Thyroid gland (tissue), 4 donors: ENCODE data around the gene KCNA5. TPM values are rescaled to one million over a fixed set of nuclear protein-coding genes. Genes with fewer than 3 reads are reported as not detected.

Source experiments
- DNase-seq, 2 donors: peaks; one replicate each; pipeline ENCODE4 v3.0.0-alpha.2; 2019
- H3K27ac ChIP-seq, 3 donors: fragments of 200-600 bp; sonication (generic); 1 replicate in 2 of 3; 2 replicates in 1 of 3; pipeline ENCODE4 v1.5.1; 2016 to 2019; ENCODE audit warnings: mild to moderate bottlenecking in 1 of 3, moderate library complexity in 1 of 3
- H3K27me3 ChIP-seq: fragments of 200-600 bp; sonication (generic); one replicate; pipeline ENCODE4 v1.5.1; 2019
- H3K36me3 ChIP-seq, 2 donors: fragments of 200-600 bp; sonication (generic); one replicate each; pipeline ENCODE4 v1.5.1; 2016 to 2019
- H3K4me1 ChIP-seq, 2 donors: fragments of 200-600 bp; sonication (generic); one replicate each; pipeline ENCODE4 v1.5.1; 2017 to 2019
- H3K4me3 ChIP-seq, 3 donors: fragments of 200-600 bp; sonication (generic); replicated peaks in 1 of 3; 1 replicate in 2 of 3; 2 replicates in 1 of 3; pipeline ENCODE4 v1.5.1; 2016; ENCODE audit warnings: mild to moderate bottlenecking in 1 of 3
- H3K9me3 ChIP-seq: fragments of 200-600 bp; sonication (generic); one replicate; pipeline ENCODE4 v1.5.1; 2017
- CTCF ChIP-seq, 6 experiments: fragments of 200-600 bp in 3 of 6; fragments of 450-650 bp in 3 of 6; sonication (generic) in 3 of 6; IDR thresholded peaks; one replicate each; pipeline ENCODE4 v1.5.1; 2016 to 2019; ENCODE audit warnings: antibody characterized with exemption in 6 of 6, mild to moderate bottlenecking in 2 of 6, inconsistent platforms in 1 of 6, moderate library complexity in 1 of 6
- POLR2A ChIP-seq, 2 donors: fragments of 450-650 bp; IDR thresholded peaks; one replicate each; pipeline ENCODE4 v1.6.1; 2017; ENCODE audit warnings: antibody characterized with exemption in 2 of 2, mild to moderate bottlenecking in 2 of 2, moderate library complexity in 1 of 2
- WGBS, 2 donors: methylation state at CpG; one replicate each; pipeline ENCODE4 v1.1.5; 2017; 5-methylcytosine and 5-hydroxymethylcytosine counted together
- intact Hi-C: fragments of 100-400 bp; cut with DNase I; formaldehyde crosslinking; loops from one replicate; pipeline ENCODE4 v1.15.1; 2023
- total RNA-seq, 4 donors: library from RNA; depleted of rRNA; stranded (reverse); fragments of >200 nt; gene quantifications; one replicate each; pipeline ENCODE4 v1.2.3, GENCODE V29; 2016

KCNA5 gene
- total RNA-seq, 4 donors from 2014 or later = 0.40 to 1.0 (median 0.76) TPM

- H3K4me3 ChIP-seq = no peak overlapping the region
- DNase-seq = no peak
- peaks cover 0 to 17% of the 10 kb centered on the region in 2 donors for H3K4me1 ChIP-seq
- intact Hi-C loops = no loop called here
- TF ChIP-seq POLR2A (IDR thresholded peaks at IDR 0.05) = no peak
- TF ChIP-seq CTCF (IDR thresholded peaks at IDR 0.05) = no peak
- H3K27ac ChIP-seq = no peak overlapping the region
- WGBS, 2 donors = 52 to 63% methylated on average over 4 of the region's 4 CpGs
- no peaks in the 10 kb centered on the region for H3K36me3 ChIP-seq
- H3K9me3 ChIP-seq = no peaks in the 10 kb centered on the region
- no peaks in the 10 kb centered on the region for H3K27me3 ChIP-seq
These were observed 4.8 kb upstream of the KCNA5 start for GRCh38 chr12:5038781-5039311.

- H3K36me3 ChIP-seq = no peaks in the 10 kb centered on the region
- H3K4me1 ChIP-seq = peaks cover 0 to 12% of the 10 kb centered on the region in 2 donors
- TF ChIP-seq POLR2A (IDR thresholded peaks at IDR 0.05) = no peak
- no peak for TF ChIP-seq CTCF (IDR thresholded peaks at IDR 0.05)
- no peak overlapping the region for H3K27ac ChIP-seq
- WGBS, 2 donors = 74 to 88% methylated on average over 3 of the region's 3 CpGs
- H3K27me3 ChIP-seq = no peaks in the 10 kb centered on the region
- intact Hi-C loops = no loop called here
- DNase-seq = no peak
- no peak overlapping the region for H3K4me3 ChIP-seq
- no peaks in the 10 kb centered on the region for H3K9me3 ChIP-seq
These were observed 3.9 kb upstream of the KCNA5 start for GRCh38 chr12:5039815-5040214.

- H3K27me3 ChIP-seq = no peaks in the 10 kb centered on the region
- no peak overlapping the region for H3K4me3 ChIP-seq
- no peak for DNase-seq
- peaks cover 0 to 9% of the 10 kb centered on the region in 2 donors for H3K4me1 ChIP-seq
- TF ChIP-seq POLR2A (IDR thresholded peaks at IDR 0.05) (no peak), CTCF (IDR thresholded peaks at IDR 0.05) (no peak)
- intact Hi-C loops = no loop called here
- no peaks in the 10 kb centered on the region for H3K9me3 ChIP-seq
- 73 to 77% methylated on average over 5 of the region's 5 CpGs for WGBS, 2 donors
- H3K27ac ChIP-seq = no peak overlapping the region
- no peaks in the 10 kb centered on the region for H3K36me3 ChIP-seq
These were observed 3.3 kb upstream of the KCNA5 start for GRCh38 chr12:5040368-5040767.

DNA sequence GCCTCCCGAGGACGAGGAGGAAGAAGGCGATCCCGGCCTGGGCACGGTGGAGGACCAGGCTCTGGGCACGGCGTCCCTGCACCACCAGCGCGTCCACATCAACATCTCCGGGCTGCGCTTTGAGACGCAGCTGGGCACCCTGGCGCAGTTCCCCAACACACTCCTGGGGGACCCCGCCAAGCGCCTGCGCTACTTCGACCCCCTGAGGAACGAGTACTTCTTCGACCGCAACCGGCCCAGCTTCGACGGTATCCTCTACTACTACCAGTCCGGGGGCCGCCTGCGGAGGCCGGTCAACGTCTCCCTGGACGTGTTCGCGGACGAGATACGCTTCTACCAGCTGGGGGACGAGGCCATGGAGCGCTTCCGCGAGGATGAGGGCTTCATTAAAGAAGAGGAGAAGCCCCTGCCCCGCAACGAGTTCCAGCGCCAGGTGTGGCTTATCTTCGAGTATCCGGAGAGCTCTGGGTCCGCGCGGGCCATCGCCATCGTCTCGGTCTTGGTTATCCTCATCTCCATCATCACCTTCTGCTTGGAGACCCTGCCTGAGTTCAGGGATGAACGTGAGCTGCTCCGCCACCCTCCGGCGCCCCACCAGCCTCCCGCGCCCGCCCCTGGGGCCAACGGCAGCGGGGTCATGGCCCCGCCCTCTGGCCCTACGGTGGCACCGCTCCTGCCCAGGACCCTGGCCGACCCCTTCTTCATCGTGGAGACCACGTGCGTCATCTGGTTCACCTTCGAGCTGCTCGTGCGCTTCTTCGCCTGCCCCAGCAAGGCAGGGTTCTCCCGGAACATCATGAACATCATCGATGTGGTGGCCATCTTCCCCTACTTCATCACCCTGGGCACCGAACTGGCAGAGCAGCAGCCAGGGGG is 979 bp downstream of the KCNA5 start:
- Histone ChIP-seq H3K27me3 (no peaks in the 10 kb centered on the region), H3K4me1 (peaks cover 0 to 9% of the 10 kb centered on the region in 2 donors), H3K4me3 (no peak overlapping the region), H3K9me3 (no peaks in the 10 kb centered on the region), H3K36me3 (no peaks in the 10 kb centered on the region), H3K27ac (no peak overlapping the region)
- intact Hi-C loops = no loop called here
- TF ChIP-seq CTCF (IDR thresholded peaks at IDR 0.05) = no peak
- no peak for TF ChIP-seq POLR2A (IDR thresholded peaks at IDR 0.05)
- 67 to 76% methylated on average over 27 to 47 of the region's 71 CpGs for WGBS, 2 donors
- no peak for DNase-seq

- WGBS, 2 donors = 57 to 83% methylated on average over 4 to 5 of the region's 5 CpGs
- TF ChIP-seq POLR2A (IDR thresholded peaks at IDR 0.05) = no peak
- no peak for TF ChIP-seq CTCF (IDR thresholded peaks at IDR 0.05)
- Histone ChIP-seq H3K4me3 (no peak overlapping the region), H3K9me3 (no peaks in the 10 kb centered on the region), H3K27me3 (no peaks in the 10 kb centered on the region), H3K36me3 (no peaks in the 10 kb centered on the region), H3K27ac (no peak overlapping the region), H3K4me1 (peaks cover 0 to 9% of the 10 kb centered on the region in 2 donors)
- DNase-seq = no peak
- intact Hi-C loops = no loop called here
These were observed 3.4 kb downstream of the KCNA5 start for GRCh38 chr12:5047094-5047493.
